ENCODE measurements around the gene PPP2R1A.

The PPP2R1A gene

DNA sequence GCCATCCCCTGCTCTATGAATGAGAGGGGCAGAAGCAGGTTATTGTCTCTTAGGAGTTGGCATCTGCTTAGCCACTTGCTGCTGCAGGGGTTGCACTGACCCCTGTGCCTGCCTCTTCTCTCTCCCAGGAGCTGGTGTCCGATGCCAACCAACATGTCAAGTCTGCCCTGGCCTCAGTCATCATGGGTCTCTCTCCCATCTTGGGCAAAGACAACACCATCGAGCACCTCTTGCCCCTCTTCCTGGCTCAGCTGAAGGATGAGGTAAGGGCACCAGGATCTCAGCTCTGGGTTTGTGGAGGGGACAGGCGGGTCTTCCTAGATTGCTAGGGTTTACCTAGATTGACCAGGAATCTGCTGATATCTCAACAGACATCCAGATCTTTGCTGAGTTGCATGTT, 26.5 kb downstream of the PPP2R1A start:
- H3K4me3 ChIP-seq (ENCODE audit: control insufficient read depth, low read depth, low read length): no peak overlapping the region
- DNase-seq (ENCODE audit: low read depth): no peak
- TF ChIP-seq, protein P1, sequence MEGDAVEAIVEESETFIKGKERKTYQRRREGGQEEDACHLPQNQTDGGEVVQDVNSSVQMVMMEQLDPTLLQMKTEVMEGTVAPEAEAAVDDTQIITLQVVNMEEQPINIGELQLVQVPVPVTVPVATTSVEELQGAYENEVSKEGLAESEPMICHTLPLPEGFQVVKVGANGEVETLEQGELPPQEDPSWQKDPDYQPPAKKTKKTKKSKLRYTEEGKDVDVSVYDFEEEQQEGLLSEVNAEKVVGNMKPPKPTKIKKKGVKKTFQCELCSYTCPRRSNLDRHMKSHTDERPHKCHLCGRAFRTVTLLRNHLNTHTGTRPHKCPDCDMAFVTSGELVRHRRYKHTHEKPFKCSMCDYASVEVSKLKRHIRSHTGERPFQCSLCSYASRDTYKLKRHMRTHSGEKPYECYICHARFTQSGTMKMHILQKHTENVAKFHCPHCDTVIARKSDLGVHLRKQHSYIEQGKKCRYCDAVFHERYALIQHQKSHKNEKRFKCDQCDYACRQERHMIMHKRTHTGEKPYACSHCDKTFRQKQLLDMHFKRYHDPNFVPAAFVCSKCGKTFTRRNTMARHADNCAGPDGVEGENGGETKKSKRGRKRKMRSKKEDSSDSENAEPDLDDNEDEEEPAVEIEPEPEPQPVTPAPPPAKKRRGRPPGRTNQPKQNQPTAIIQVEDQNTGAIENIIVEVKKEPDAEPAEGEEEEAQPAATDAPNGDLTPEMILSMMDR (IDR thresholded peaks at IDR 0.05; ENCODE audit: control insufficient read depth, insufficient read depth, low read depth, low read length, missing control alignments): no peak

DNA sequence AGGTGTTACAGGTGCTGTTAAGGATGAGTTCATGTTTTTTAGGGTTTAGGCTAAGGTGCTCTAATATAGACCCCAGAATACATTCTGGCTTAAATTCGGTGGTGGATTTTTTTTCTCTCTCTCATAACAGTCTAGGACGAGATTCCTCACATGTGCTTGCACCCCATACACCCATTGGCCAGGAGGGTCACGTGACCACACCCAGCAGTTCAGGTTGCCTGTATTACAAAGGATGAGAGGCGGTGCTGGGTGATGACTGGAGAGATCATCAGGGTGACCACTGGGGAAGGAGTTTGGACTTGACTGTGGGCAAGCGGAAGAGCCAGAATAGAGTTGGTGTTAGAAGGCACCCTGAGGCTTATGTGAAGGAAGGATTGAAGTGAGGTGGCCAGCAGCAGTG, 27.7 kb downstream of the PPP2R1A start:
- H3K4me3 ChIP-seq (ENCODE audit: control insufficient read depth, low read depth, low read length): no peak overlapping the region
- DNase-seq (ENCODE audit: low read depth): no peak
- TF ChIP-seq, protein P1 (IDR thresholded peaks at IDR 0.05; ENCODE audit: control insufficient read depth, insufficient read depth, low read depth, low read length, missing control alignments): no peak

DNA sequence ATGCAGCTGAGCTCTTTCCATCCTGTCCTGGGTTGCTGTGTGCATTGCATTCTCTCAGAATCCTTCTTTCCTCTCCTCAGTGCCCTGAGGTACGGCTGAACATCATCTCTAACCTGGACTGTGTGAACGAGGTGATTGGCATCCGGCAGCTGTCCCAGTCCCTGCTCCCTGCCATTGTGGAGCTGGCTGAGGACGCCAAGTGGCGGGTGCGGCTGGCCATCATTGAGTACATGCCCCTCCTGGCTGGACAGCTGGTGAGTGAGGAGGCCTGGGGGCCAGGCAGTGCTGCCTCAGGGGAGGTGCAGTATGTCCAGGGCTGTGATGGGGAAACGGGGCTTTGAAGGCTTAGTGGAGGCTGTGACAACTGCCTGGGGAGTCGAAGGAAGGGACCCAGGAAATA, 29.8 kb downstream of the PPP2R1A start:
- no peak for DNase-seq (ENCODE audit: low read depth)
- TF ChIP-seq, protein P1 (IDR thresholded peaks at IDR 0.05; ENCODE audit: control insufficient read depth, insufficient read depth, low read depth, low read length, missing control alignments): no peak
- no peak overlapping the region for H3K4me3 ChIP-seq (ENCODE audit: control insufficient read depth, low read depth, low read length)

DNA sequence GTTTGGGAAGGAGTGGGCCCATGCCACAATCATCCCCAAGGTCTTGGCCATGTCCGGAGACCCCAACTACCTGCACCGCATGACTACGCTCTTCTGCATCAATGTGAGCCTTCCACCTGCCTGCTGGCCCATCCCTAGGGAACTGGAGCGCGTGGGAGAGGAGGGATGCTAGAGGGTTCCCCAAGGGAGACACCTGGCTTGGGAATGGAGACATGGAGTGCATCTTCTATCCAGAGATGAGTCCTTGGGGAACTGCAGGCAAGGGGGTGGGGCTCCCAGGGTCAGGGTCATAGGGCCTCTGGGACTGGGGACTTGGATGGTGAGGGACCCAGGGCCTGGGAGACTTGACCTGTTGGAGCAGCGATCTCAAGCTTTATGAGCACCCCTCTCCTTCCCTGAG, 31.2 kb downstream of the PPP2R1A start:
- no peak for DNase-seq (ENCODE audit: low read depth)

DNA sequence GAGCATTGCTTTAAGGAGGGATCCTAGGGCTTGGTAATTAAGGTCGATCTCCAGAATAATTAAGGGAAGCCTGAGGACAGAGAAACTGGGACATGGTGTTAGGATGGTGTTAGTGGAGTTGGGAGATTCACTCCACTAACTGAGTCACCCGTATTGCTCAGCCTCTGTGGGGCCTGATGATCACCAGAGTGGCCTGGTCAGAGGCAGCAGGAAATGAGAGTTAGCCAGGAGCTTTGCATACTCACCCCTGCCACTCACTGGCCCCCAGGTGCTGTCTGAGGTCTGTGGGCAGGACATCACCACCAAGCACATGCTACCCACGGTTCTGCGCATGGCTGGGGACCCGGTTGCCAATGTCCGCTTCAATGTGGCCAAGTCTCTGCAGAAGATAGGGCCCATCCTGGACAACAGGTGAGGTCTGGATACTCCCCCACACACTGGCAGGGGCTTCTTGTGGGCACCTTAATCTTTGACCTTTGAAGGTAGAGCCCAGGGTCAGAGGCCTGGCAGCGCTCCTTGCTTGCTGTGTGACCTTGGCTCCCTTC, 32.1 kb downstream of the PPP2R1A start:
- H3K4me3 ChIP-seq (ENCODE audit: control insufficient read depth, low read depth, low read length): no peak overlapping the region
- DNase-seq (ENCODE audit: low read depth): no peak
- TF ChIP-seq, protein P1 (IDR thresholded peaks at IDR 0.05; ENCODE audit: control insufficient read depth, insufficient read depth, low read depth, low read length, missing control alignments): no peak

More for the DNA sequence above, 31.2 kb downstream of the PPP2R1A start:
- TF ChIP-seq, protein P1 (IDR thresholded peaks at IDR 0.05; ENCODE audit: control insufficient read depth, insufficient read depth, low read depth, low read length, missing control alignments): no peak
- H3K4me3 ChIP-seq (ENCODE audit: control insufficient read depth, low read depth, low read length): no peak overlapping the region

DNA sequence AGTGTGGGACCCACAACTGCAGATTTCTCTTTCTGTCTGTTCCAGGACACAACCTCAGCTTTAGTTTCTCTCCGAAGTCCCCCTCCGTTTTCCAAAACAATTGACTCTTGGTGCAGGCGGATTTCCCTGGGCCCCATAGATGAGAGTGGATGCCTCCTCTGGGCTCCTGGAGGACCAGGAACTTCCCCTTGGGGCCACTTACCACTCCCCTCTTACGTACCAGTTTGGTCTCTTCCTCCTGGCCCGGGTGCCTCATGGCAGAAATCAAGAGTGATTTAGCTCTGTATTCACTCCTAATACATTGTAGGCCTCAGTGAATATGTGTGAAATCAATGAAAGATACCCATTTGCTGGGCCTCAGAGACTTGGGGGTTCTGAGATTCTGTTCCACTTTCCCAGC, 34.4 kb downstream of the PPP2R1A start:
- TF ChIP-seq, protein P1 (IDR thresholded peaks at IDR 0.05; ENCODE audit: control insufficient read depth, insufficient read depth, low read depth, low read length, missing control alignments): no peak
- DNase-seq (ENCODE audit: low read depth): no peak
- no peak overlapping the region for H3K4me3 ChIP-seq (ENCODE audit: control insufficient read depth, low read depth, low read length)

DNA sequence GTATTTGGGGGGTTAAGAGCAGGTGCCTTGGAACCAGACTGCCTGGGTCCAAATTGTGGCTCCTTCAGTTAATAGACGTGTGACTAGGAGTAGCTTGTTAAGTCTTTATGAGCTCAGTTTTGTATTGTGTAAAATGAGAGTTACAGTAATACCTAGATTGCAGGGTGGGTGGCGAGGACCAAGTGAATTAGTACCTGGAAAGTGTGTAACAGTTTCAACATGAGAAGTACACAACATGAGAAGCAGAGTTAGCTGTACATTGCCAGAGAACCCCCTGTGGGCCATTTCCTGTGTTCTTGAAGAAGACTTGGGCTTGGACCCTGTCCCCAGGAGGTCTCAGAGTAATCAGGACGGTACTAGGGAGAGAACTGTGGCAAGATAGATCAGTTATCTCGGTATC, 36.8 kb downstream of the PPP2R1A start:
- DNase-seq (ENCODE audit: low read depth): no peak
- TF ChIP-seq, protein P1 (IDR thresholded peaks at IDR 0.05; ENCODE audit: control insufficient read depth, insufficient read depth, low read depth, low read length, missing control alignments): no peak
- no peak overlapping the region for H3K4me3 ChIP-seq (ENCODE audit: control insufficient read depth, low read depth, low read length)

All from AG09309 (cell line).